Measurements from ENCODE around the gene SAXO1.
"Not testable (repeated sequence)": the region's sequence is repeated elsewhere in the genome, so short reads cannot be mapped to it uniquely, and the experiment has no call there.

Gene SAXO1

DNA sequence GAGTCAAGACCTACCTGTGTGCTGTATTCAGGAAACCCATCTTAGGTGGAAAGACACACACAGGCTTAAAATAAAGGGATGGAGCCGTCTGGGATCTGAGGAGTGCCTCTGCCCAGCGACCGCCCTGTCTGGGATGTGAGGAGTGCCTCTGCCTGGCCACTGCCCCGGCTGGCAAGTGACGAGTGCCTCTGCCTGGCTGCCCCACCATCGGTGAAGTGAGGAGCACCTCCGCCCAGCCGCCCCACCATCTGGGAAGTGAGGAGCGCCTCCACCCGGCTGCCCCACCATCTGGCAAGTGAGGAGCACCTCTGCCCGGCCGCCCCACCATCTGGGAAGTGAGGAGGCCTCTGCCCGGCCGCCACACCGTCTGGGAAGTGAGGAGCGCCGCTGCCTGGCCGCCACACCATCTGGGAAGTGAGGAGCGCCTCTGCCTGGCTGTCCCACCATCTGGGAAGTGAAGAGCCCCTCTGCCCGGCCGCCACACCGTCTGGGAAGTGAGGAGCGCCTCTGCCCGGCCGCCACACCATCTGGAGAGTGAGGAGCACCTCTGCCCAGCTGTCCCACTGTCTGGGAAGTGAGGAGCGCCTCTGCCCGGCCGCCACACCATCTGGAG lies 33.7 kb downstream of the SAXO1 start:
- no peak for DNase-seq (ENCODE audit: low read depth, low spot score)

DNA sequence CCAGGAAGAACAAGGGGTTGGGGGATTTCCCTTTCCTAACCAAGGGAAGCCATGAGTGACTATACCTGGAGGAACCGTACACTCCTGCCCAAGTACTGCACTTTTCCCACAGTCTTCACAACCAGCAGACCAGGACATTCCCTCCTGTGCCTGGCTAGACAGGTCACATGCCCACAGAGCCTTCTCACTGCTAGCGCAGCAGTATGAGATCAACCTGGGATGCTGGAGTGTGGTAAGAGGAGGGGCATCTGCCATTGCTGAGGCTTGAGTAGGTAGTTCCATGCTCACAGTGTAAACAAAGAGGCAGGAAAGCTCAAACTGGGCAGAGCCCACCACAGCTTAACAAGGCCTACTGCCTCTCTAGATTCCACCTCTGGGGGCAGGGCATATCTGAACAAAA lies 35.9 kb downstream of the SAXO1 start:
- no peak for DNase-seq (ENCODE audit: low read depth, low spot score)

DNA sequence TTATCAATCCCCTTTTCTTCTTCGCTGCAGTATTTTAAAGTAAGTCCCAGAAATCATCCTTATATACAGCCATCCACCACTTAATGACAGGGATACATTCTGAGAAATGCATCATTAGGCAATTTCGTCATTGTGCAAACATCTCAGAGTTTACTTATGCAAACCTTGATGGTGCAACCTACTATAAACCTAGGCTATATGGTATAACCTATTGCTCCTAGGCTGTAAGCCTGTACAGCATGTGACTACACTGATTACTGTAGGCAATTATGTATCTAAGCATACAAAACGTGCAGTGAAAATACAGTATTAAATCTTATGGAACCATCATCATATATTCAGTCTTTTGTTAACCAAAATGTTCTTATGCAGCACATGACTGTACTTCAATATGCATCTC lies 36.8 kb downstream of the SAXO1 start:
- DNase-seq (ENCODE audit: low read depth, low spot score), result no peak

DNA sequence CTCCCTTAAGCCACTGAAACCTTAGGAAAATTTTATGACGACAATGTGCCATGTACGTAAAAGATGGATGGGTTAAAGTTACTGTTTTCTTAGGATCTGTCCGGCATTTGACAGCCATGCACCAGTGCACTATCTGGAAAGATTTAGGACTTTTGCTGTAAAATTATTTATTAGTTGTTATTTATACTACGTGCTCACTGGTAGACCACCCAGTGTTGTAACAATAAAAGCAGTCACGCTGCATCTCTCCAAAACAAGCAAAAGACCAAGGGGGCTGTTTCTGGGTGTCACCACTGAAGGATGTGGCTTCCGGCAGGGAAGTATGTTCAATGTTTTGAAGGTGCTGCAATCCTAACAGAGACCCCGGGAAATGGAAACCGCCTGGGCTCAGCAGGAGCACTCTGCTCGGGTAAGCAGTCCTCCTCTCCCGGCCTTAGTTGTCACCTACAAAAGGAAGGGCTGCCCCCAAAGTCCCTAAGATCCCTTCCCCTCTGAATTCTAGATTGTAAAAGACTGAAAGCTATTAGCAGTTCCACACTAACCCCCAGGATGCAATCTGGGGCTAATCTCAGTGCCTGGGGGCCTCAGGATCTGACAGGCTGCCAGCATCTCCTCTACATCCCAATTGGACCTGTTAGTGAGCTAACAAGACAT lies 38.6 kb downstream of the SAXO1 start:
- DNase-seq (ENCODE audit: low read depth, low spot score), result no peak

- DNase-seq (ENCODE audit: low read depth, low spot score), result not testable (repeated sequence)
These were observed 41.8 kb downstream of the SAXO1 start for GRCh38 chr9:18991197-18991596.

DNA sequence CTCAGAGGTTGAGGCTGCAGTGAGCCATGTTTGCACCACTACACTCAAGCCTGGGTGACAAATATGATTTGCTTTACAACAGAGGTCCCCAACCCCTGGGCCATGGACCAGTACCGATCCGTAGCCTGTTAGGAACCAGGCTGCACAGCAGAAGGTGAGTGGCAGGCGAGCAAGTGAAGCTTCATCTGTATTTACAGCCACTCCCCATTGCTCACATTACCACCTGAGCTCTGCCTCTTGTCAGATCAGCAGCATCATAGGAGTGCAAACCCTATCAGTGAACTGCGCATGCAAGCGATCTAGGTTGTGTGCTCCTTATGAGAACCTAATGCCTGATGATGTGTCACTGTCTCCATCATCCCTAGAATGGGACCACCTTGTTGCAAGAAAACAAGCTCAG lies 42.5 kb downstream of the SAXO1 start:
- DNase-seq (ENCODE audit: low read depth, low spot score), result no peak

DNA sequence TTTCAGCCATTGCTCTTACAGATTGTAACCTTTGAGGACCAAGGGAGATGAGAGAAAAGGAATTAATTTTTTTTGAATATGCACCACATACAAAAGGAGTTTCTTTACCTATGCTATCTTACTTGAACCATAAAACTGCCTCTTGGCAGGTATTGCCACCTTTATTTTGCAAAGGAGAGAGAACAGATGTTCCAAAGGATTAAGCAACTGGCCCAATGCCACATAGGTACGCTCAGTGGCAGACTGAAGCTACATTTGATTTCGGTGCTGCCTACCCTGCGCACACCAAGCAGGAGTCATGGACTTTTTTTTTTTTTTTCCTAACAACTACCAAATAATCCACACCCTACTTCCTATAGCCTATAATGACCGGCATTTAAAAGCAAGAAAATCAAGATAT lies 43.1 kb downstream of the SAXO1 start:
- no peak for DNase-seq (ENCODE audit: low read depth, low spot score)

DNA sequence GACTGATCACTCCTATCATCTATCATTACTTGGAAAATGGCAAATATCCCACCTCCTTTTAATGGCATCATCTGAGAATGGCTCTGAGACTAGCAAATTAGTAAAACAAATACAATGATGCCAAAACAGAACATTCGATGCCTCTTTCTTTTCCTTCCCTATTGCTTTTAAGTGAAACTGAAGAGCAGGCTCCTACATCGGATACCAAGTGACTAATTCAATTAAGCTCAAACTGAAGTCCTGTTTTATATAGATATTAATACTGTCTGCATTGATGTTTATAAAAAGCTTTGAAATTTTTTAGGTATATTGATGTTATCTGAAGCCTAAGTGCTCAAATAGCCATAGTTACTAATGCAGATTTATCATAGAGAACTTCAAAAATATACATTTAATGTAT lies 43.9 kb downstream of the SAXO1 start:
- DNase-seq (ENCODE audit: low read depth, low spot score), result no peak

GRCh38 chr9:18988003-18988402 lies 45.0 kb downstream of the SAXO1 start:
- no peak for DNase-seq (ENCODE audit: low read depth, low spot score)

GRCh38 chr9:18985996-18986395 lies 47.0 kb downstream of the SAXO1 start:
- no peak for DNase-seq (ENCODE audit: low read depth, low spot score)

DNA sequence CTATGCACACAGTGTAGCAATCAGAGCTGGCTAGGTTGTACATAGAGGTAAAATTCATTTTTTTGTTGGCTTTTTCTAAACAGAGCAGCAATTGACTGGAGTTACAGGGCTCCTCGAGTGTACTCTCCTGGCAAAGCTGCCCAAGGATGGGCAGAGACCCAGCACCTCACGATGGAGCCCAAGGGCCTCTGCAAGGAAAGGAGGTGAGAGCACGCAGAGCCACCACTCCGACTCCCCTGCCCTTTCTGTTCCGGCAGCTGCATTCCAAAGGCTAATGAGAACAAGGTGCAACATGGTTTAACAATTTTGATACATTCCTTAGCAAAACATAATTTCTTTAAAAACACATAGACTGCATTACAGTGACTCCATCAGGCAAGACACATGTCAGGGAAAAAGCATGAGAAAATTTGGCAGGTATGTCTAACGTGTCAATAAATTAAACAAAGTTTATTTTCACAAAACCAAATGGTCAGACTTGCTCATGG lies 47.5 kb downstream of the SAXO1 start:
- DNase-seq (ENCODE audit: low read depth, low spot score), result no peak

DNA sequence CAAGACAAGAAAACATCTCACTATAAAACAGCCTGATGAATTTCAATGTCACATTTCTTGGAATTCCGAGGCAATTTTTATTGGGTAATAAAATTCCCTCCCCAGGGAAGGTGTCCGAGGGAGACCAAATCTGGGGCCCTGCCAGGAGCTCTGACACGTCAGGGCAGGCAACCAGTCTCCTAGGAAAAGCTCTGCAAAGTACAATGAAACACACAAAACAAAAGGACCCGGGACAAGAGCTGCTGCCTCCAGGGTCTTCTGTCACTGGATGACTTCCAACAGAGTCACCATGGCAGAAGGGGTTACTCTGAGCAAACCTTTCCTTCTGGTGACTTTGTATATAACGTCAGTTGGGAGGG lies 50.8 kb downstream of the SAXO1 start:
- no peak for DNase-seq (ENCODE audit: low read depth, low spot score)

- no peak for DNase-seq (ENCODE audit: low read depth, low spot score)
These were observed 51.3 kb downstream of the SAXO1 start for GRCh38 chr9:18981476-18982261.

GRCh38 chr9:18980189-18980588 lies 52.8 kb downstream of the SAXO1 start:
- no peak for DNase-seq (ENCODE audit: low read depth, low spot score)

DNA sequence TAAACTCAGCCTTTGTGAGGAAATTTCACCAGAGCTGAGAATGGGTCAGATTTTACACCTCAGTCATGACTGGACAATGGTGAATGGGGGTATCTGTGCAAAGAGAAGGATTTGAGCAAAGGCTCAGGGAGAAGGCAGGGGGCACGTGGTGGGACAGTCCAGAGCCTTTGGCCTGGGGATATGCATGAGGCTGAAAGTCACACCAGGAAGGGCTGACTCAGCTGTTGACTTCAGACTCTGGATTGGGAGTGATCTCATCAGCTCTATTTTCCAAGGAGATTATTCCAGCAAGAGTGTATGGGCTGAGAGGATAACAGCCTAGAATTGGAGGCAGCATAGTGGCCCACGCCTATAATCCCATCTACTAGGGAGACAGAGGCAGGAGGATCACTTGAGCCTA lies 53.6 kb downstream of the SAXO1 start:
- peak; percentile 23 for DNase-seq (ENCODE audit: low read depth, low spot score)

DNA sequence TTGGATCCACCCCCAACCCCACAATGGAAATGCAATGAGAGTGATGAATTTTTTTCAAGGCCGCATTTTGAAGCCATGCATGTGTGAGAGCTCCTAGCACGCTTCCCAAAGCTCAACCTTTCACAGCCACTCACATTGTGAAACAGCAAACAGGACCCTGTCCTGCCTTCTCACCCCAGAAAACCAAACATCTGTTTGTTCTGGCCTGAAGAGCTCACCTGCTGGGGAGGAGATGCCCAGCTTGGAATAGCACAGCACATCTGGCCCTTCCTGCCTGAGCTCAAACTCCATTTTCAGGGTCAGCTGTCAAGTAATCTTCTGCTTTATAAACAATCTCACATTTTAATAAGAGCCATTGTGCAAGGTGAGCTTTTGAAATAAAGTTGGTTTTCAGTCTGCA lies 54.8 kb downstream of the SAXO1 start:
- DNase-seq (ENCODE audit: low read depth, low spot score), result no peak

GRCh38 chr9:18976709-18977531 lies 56.1 kb downstream of the SAXO1 start:
- DNase-seq (ENCODE audit: low read depth, low spot score), result peak; percentile 60

GRCh38 chr9:18976221-18976708 lies 56.7 kb downstream of the SAXO1 start:
- no peak for DNase-seq (ENCODE audit: low read depth, low spot score)

DNA sequence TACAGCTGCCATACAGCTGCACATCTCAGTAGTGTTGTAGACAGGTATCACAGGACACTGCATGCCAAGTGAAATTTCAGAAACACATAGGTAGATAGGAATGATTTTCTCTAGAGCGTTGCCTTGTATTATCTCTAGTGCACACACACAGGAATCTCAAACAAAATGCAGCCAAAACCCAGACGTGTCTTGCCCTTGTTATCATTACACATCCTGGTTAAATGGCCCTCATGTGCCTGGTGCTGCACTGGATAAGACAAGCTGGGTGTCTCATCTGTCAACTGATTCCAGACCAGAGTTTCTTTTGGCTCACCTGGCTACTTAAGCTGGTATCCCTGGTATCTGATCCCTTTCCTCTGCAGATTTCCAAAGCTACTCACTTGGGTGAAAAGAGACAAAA lies 59.7 kb downstream of the SAXO1 start:
- no peak for DNase-seq (ENCODE audit: low read depth, low spot score)

DNA sequence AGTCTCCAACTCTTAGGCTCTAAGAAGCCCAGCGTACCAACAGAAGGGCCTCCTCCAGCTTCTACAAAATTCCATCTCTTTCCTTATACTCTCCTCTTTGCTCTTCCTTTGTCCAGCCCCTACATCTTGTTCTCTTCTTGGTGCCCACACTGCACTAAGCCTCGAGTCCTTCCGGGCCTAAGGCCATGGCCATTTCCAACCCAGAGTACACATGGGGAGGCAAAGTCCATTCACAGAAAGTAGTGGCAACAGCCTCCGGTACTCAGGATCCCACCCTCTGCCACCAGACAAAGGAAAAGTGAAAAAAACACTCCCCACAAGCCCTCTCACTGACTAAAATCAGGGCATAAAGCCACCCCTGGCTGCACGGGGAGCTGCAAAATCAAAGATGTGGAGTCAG lies 60.3 kb downstream of the SAXO1 start:
- no peak for DNase-seq (ENCODE audit: low read depth, low spot score)

GRCh38 chr9:18971909-18972308 lies 61.1 kb downstream of the SAXO1 start:
- no peak for DNase-seq (ENCODE audit: low read depth, low spot score)

DNA sequence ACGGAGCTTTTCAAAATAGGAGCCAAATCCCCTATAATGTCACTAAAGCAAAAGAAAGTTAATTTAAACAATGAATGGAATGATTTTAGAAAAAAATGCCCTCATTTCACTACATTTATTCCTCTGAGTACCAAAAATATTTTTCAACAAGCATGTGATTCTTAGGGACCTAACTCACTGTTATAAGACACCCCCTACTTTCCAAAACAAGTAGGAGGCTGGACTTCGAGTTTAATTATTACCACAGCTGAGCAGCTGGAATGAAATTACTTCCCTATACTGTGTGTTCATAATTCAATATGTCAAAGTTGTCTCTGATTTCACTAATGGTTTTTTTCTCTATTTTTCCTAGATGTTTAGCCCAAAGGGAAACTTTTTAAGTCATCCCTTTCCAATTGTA lies 61.6 kb downstream of the SAXO1 start:
- no peak for DNase-seq (ENCODE audit: low read depth, low spot score)
